Measurements from ENCODE around the gene ATP5F1D. TPM values are rescaled to one million over a fixed set of nuclear protein-coding genes. Genes with fewer than 3 reads are reported as not detected.
A peak's percentile ranks its signal among the peaks of the same experiment; 100 is the strongest.

The ATP5F1D gene
- total RNA-seq, 2 donors from 2014 or later = 40.4 to 45.1 TPM

DNA sequence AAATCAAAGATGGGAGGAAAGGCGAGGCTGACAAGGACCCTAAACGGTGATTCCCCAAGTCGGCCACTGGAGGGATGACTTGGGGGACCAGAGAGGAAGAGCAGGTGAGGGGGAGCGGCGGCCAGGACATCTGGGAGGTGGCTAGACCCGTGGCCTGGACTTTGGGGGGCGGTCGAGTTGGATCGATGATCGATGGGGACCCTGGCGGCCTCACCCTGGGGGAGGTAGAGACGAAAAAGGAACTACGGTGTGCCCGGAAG is 19.9 kb downstream of the ATP5F1D start:
- Histone ChIP-seq H3K36me3 (peaks cover 13% of the 10 kb centered on the region), H3K9me3 (no peaks in the 10 kb centered on the region), H3K4me1 (ENCODE audit: control insufficient read depth in 1 of 2, low read depth in 2 of 2) (peaks cover 57 to 78% of the 10 kb centered on the region in 2 donors), H3K27me3 (replicated peaks; ENCODE audit: insufficient read depth) (no peaks in the 10 kb centered on the region), H3K27ac (peak overlapping the region; percentile 95 to 98), H3K4me3 (peak overlapping the region; percentile 82)
- DNase-seq (ENCODE audit: low spot score) = no peak
- no peak for ATAC-seq (ENCODE audit: insufficient number of reproducible peaks, low FRiP score, low read depth)
- TF ChIP-seq CTCF (IDR thresholded peaks at IDR 0.05) = no peak

DNA sequence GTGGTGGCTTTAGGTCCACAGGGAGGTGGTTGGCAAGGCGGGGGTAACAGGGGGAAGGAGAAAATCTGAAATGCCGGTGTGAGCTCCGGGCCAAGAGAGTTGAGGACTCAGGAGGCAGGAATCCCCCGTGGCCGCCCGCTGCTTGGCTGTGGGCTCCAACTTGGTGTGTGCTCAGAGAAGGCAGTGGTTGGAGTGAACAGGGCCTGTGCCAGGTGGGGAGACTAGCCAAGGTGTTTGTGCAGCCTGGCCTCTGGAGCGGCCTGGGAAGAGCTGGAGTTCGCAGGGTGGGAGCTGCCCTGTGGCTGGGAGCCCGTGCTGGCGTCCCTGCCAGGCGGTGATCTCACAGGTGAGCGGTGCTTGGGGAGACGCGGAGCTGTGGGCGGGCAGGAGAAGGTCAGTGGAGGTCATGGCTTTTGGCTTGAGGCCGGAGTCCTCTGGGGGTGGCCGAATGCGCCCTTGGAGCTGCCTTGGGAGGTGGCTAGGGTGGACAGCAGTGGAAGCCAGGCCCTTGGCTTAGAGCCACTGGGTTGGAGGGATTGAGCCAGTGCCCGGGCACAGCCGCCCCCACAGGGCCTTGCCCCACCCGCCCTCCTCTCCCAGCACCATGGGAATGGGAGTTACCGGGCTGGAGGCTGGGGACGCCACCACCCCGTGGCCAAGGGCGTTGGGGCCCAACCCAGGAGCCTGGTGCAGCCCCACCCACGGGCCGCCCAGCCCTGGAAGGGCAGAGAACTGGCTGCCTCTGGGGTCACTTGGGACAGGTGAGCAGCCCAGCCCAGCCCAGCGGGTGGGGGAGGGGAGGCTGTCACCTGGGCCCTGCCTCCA is 20.5 kb downstream of the ATP5F1D start:
- no peak for TF ChIP-seq CTCF (IDR thresholded peaks at IDR 0.05)
- Histone ChIP-seq H3K27ac (peak overlapping the region; percentile 95 to 98), H3K36me3 (peaks cover 9% of the 10 kb centered on the region), H3K4me1 (ENCODE audit: control insufficient read depth in 1 of 2, low read depth in 2 of 2) (peaks cover 57 to 79% of the 10 kb centered on the region in 2 donors), H3K4me3 (peak overlapping the region; percentile 82), H3K27me3 (replicated peaks; ENCODE audit: insufficient read depth) (no peaks in the 10 kb centered on the region), H3K9me3 (no peaks in the 10 kb centered on the region)
- ATAC-seq (ENCODE audit: insufficient number of reproducible peaks, low FRiP score, low read depth) (peak; percentile 8), DNase-seq (ENCODE audit: low spot score) (peak; percentile 74)

- H3K4me1 ChIP-seq (ENCODE audit: control insufficient read depth in 1 of 2, low read depth in 2 of 2) = peaks cover 61 to 81% of the 10 kb centered on the region in 2 donors
Measured at GRCh38 chr19:1262623-1263123, 21.1 kb downstream of the ATP5F1D start.

GRCh38 chr19:1263188-1263587 is 21.6 kb downstream of the ATP5F1D start:
- ATAC-seq (ENCODE audit: insufficient number of reproducible peaks, low FRiP score, low read depth) (no peak), DNase-seq (ENCODE audit: low spot score) (no peak)
- H3K27me3 ChIP-seq (replicated peaks; ENCODE audit: insufficient read depth) = no peaks in the 10 kb centered on the region
- H3K36me3 ChIP-seq = no peaks in the 10 kb centered on the region
- peak overlapping the region; percentile 95 to 98 for H3K27ac ChIP-seq
- H3K4me3 ChIP-seq = no peak overlapping the region
- TF ChIP-seq CTCF (IDR thresholded peaks at IDR 0.05) = no peak
- H3K9me3 ChIP-seq = no peaks in the 10 kb centered on the region
- peaks cover 60 to 81% of the 10 kb centered on the region in 2 donors for H3K4me1 ChIP-seq (ENCODE audit: control insufficient read depth in 1 of 2, low read depth in 2 of 2)

More at GRCh38 chr19:1262623-1263123, 21.1 kb downstream of the ATP5F1D start:
- no peak for ATAC-seq (ENCODE audit: insufficient number of reproducible peaks, low FRiP score, low read depth)
- H3K9me3 ChIP-seq = no peaks in the 10 kb centered on the region
- no peak for TF ChIP-seq CTCF (IDR thresholded peaks at IDR 0.05)
- DNase-seq (ENCODE audit: low spot score) = no peak
- peaks cover 3% of the 10 kb centered on the region for H3K36me3 ChIP-seq
- H3K27ac ChIP-seq = peak overlapping the region; percentile 95 to 98
- no peaks in the 10 kb centered on the region for H3K27me3 ChIP-seq (replicated peaks; ENCODE audit: insufficient read depth)
- H3K4me3 ChIP-seq = peak overlapping the region; percentile 82

DNA sequence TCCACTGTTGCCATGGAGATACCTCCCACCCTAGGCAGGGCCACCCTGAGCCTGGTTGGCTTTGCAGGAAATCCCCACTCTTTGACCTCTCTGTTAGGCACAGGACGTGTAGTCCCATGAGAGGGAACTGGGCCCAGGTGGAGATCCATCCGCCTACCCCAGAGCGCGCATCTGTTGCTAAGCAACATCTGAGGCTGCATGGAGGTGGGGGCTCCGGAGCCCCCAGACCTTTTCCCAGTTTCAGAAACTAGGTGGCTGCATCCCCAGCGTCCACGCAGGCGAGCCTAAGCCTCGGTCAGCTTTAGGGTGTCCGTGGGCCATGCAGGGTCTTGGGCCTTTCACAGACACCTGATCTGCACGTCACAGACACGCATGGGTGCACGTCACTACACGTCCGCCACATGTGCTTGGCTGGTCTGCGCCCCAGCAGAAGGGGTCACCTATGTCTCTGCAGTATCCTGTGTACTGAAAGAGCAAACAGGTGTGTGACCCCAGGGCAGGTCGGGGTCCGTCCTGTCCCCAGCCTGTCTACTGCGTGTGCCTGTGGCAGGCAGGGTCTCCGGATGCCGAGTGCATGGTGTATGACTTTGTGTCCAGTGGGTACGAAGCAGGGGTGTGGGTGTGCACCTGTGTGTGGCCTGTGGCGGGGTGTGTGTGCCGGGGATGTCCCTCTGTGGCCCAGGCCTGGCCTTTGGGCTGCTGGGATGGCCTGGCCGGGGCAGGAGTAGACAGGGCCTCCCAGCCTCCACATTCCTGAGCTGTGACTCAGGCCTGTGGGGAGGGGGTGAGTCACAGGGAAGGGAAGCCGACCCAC is 23.5 kb downstream of the ATP5F1D start:
- TF ChIP-seq CTCF (IDR thresholded peaks at IDR 0.05) = no peak
- no peak for DNase-seq (ENCODE audit: low spot score)
- Histone ChIP-seq H3K9me3 (no peaks in the 10 kb centered on the region), H3K27me3 (replicated peaks; ENCODE audit: insufficient read depth) (no peaks in the 10 kb centered on the region), H3K4me1 (ENCODE audit: control insufficient read depth in 1 of 2, low read depth in 2 of 2) (peaks cover 49 to 73% of the 10 kb centered on the region in 2 donors), H3K36me3 (no peaks in the 10 kb centered on the region), H3K4me3 (peak overlapping the region; percentile 70), H3K27ac (peak overlapping the region; percentile 87 to 95)
- no peak for ATAC-seq (ENCODE audit: insufficient number of reproducible peaks, low FRiP score, low read depth)
